HepG2 (cell line): ENCODE measurements around the gene KIF2C. TPM values are rescaled to one million over a fixed set of nuclear protein-coding genes. Genes with fewer than 3 reads are reported as not detected.

Source experiments
- FOXP1 ChIP-seq, 2 experiments: fragments of 450-650 bp in 1 of 2; IDR thresholded peaks; 2 replicates each; pipeline ENCODE4 v1.6.1; 2017 to 2018; ENCODE audit warnings: antibody characterized with exemption in 1 of 2
- IRF2 ChIP-seq: IDR thresholded peaks from 2 replicates; pipeline ENCODE4 v1.6.1; 2018; ENCODE audit warnings: missing genetic modification reagents, missing compliant biosample characterization
- NRL ChIP-seq: sonication (generic); formaldehyde crosslinking; IDR thresholded peaks from 2 replicates; pipeline ENCODE4 v1.5.0; 2020; ENCODE audit warnings: missing genetic modification reagents, mild to moderate bottlenecking, moderate library complexity, borderline replicate concordance
- PHF20 ChIP-seq: sonication (generic); formaldehyde crosslinking; IDR thresholded peaks from 2 replicates; pipeline ENCODE4 v1.5.0; 2020; ENCODE audit warnings: mild to moderate bottlenecking, missing genetic modification reagents
- SAFB2 ChIP-seq: sonication (generic); formaldehyde crosslinking; IDR thresholded peaks from 2 replicates; pipeline ENCODE4 v1.5.1; 2020; ENCODE audit warnings: missing genetic modification reagents, low read depth, mild to moderate bottlenecking, borderline replicate concordance
- TARDBP ChIP-seq: sonication (generic); formaldehyde crosslinking; IDR thresholded peaks from 2 replicates; pipeline ENCODE4 v1.8.0; 2022; ENCODE audit warnings: mild to moderate bottlenecking, missing genetic modification reagents
- TBL1XR1 ChIP-seq: fragments of 150-350 bp; IDR thresholded peaks from 2 replicates; pipeline ENCODE4 v1.6.1; 2014; ENCODE audit warnings: borderline replicate concordance, low read length; ENCODE audit not compliant: partially characterized antibody
- ZBTB21 ChIP-seq: sonication (generic); formaldehyde crosslinking; IDR thresholded peaks from 2 replicates; pipeline ENCODE4 v1.4.0; 2020; ENCODE audit warnings: missing genetic modification reagents
- ZKSCAN8 ChIP-seq: IDR thresholded peaks from 2 replicates; pipeline ENCODE4 v1.6.1; 2016; ENCODE audit warnings: borderline replicate concordance, missing genetic modification reagents, missing compliant biosample characterization
- ZNF234 ChIP-seq: sonication (generic); formaldehyde crosslinking; conservative IDR thresholded peaks from 2 replicates; pipeline ENCODE4 v1.5.1; 2020; ENCODE audit warnings: mild to moderate bottlenecking, missing genetic modification reagents
- ZNF619 ChIP-seq: sonication (generic); formaldehyde crosslinking; IDR thresholded peaks from 2 replicates; pipeline ENCODE4 v1.4.0; 2020; ENCODE audit warnings: mild to moderate bottlenecking, missing genetic modification reagents
- ZNF776 ChIP-seq: sonication (generic); formaldehyde crosslinking; IDR thresholded peaks from 2 replicates; pipeline ENCODE4 v1.4.0; 2020; ENCODE audit warnings: mild to moderate bottlenecking, missing genetic modification reagents
- polyA plus RNA-seq, 8 experiments: library from polyadenylated mRNA; depleted of rRNA in 3 of 8; stranded (reverse) in 7 of 8; unstranded in 1 of 8; fragments of >200 nt; fragmentation: Illumina TruSeq in 4 of 8; extraction: Trizol in 4 of 8; gene quantifications; 2 replicates each; pipeline versions ENCODE4 v1.2.1 to v1.2.3, GENCODE V29; 2011 to 2016; ENCODE audit warnings: low read depth in 4 of 8, missing spikeins in 1 of 8, mixed read lengths in 1 of 8; ENCODE audit not compliant: insufficient read depth in 1 of 8
- total RNA-seq, 5 experiments: library from RNA; depleted of rRNA; stranded (reverse); fragments of >200 nt; fragmentation: Illumina TruSeq; extraction: Trizol; gene quantifications; 2 replicates each; pipeline ENCODE4 v1.2.3, GENCODE V29; 2016; ENCODE audit warnings: low read depth in 1 of 5
- TF ChIP-seq, protein P1 (sequence below): IDR thresholded peaks from 2 replicates; pipeline ENCODE4 v1.6.1; 2016; ENCODE audit warnings: mild to moderate bottlenecking, missing biosample characterization, missing genetic modification reagents
- TF ChIP-seq, protein P2 (sequence below): IDR thresholded peaks from 2 replicates; pipeline ENCODE4 v1.6.1; 2016
- TF ChIP-seq, protein P3 (sequence below): sonication (generic); formaldehyde crosslinking; IDR thresholded peaks from 2 replicates; pipeline ENCODE4 v1.5.0; 2020; ENCODE audit warnings: missing genetic modification reagents, mild to moderate bottlenecking, borderline replicate concordance
- TF ChIP-seq, protein P4 (sequence below): sonication (generic); formaldehyde crosslinking; IDR thresholded peaks from 2 replicates; pipeline ENCODE4 v1.4.0; 2020; ENCODE audit warnings: mild to moderate bottlenecking, missing genetic modification reagents
- TF ChIP-seq, protein P5 (sequence below): sonication (generic); formaldehyde crosslinking; IDR thresholded peaks from 2 replicates; pipeline ENCODE4 v1.5.1; 2020; ENCODE audit warnings: mild to moderate bottlenecking, missing genetic modification reagents
- TF ChIP-seq, protein P6 (sequence below): sonication (generic); formaldehyde crosslinking; IDR thresholded peaks from 2 replicates; pipeline ENCODE4 v1.4.0; 2020; ENCODE audit warnings: missing genetic modification reagents
- TF ChIP-seq, protein P7 (sequence below): sonication (generic); formaldehyde crosslinking; IDR thresholded peaks from 2 replicates; pipeline ENCODE4 v1.5.0; 2020; ENCODE audit warnings: missing genetic modification reagents

The KIF2C gene
- total and polyA plus RNA-seq, 2 of the 13 experiments (the other 11 are each of a cell fraction or from before 2014, with no cell fraction given) = 29.7 to 53.7 TPM

DNA sequence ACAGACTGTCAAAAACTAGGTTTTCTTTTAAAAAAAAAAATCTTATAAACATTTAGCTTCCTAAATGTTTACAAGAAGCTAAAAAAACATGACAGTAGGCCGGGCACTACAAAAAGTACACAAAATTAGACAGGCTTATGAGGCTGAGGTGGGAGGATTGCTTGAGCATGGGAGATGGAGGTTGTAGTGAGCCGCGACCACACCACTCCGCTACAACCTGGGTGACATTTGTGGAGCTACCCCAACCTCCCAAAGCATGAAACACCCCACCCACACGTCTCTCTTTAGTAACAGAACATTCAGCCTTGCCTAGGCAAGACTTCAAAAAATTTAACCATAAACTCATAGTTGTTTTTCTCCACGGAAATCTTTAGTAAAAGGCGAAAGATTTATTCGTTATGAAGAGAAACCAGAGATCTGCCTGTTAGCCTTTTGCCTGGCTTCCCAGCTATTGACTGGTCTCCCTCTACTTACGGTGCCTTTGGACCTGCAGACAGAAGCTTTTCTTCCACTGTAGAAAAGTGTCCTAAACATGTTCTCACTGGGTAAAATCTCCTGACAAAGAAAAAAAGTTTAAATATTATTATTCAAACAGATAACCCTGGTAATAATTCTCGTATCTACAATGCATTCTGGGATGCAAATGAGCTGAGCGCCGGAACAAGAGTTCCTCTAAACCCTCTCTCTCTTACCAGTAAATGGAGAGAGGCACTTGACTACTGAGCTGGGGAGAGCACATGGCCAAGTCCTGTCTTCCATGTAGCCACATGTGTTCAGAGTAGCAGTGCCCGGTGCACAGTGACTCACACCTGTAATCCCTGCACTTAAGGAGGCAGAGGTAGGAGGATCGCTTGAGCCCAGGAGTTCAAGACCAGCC lies 17.9 kb upstream of the KIF2C start (continued):
- TF ChIP-seq TBL1XR1 (peak; percentile 76), NRL (no peak), FOXP1 (IDR thresholded peaks at IDR 0.05) (no peak), FOXP1 (CRISPR knock-in tag; IDR thresholded peaks at IDR 0.05) (peak; percentile 21; the same call in 1 of the 2 replicates), ZNF234 (no peak), ZNF619 (CRISPR knock-in tag) (peak; percentile 62; the same call in 1 of the 2 replicates), SAFB2 (peak; percentile 59; the same call in 1 of the 2 replicates), PHF20 (CRISPR knock-in tag) (no peak), TARDBP (CRISPR knock-in tag) (no peak), ZKSCAN8 (CRISPR knock-in tag) (peak; percentile 77; the same call in 1 of the 2 replicates), IRF2 (peak; percentile 75), ZBTB21 (CRISPR knock-in tag) (peak; percentile 33; the same call in 1 of the 2 replicates), ZNF776 (no peak)
- TF ChIP-seq, protein P1, sequence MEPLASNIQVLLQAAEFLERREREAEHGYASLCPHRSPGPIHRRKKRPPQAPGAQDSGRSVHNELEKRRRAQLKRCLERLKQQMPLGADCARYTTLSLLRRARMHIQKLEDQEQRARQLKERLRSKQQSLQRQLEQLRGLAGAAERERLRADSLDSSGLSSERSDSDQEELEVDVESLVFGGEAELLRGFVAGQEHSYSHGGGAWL (CRISPR knock-in tag) = no peak
- TF ChIP-seq, protein P2, sequence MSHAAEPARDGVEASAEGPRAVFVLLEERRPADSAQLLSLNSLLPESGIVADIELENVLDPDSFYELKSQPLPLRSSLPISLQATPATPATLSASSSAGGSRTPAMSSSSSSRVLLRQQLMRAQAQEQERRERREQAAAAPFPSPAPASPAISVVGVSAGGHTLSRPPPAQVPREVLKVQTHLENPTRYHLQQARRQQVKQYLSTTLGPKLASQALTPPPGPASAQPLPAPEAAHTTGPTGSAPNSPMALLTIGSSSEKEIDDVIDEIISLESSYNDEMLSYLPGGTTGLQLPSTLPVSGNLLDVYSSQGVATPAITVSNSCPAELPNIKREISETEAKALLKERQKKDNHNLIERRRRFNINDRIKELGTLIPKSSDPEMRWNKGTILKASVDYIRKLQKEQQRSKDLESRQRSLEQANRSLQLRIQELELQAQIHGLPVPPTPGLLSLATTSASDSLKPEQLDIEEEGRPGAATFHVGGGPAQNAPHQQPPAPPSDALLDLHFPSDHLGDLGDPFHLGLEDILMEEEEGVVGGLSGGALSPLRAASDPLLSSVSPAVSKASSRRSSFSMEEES = peak; percentile 29; the same call in 1 of the 2 replicates
- TF ChIP-seq, protein P3, sequence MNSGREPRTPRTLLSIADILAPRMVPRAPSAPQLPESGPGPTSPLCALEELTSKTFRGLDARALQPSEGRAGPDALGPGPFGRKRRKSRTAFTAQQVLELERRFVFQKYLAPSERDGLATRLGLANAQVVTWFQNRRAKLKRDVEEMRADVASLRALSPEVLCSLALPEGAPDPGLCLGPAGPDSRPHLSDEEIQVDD (CRISPR knock-in tag) = no peak
- TF ChIP-seq, protein P4, sequence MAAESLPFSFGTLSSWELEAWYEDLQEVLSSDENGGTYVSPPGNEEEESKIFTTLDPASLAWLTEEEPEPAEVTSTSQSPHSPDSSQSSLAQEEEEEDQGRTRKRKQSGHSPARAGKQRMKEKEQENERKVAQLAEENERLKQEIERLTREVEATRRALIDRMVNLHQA (CRISPR knock-in tag) = no peak
- TF ChIP-seq, protein P5, sequence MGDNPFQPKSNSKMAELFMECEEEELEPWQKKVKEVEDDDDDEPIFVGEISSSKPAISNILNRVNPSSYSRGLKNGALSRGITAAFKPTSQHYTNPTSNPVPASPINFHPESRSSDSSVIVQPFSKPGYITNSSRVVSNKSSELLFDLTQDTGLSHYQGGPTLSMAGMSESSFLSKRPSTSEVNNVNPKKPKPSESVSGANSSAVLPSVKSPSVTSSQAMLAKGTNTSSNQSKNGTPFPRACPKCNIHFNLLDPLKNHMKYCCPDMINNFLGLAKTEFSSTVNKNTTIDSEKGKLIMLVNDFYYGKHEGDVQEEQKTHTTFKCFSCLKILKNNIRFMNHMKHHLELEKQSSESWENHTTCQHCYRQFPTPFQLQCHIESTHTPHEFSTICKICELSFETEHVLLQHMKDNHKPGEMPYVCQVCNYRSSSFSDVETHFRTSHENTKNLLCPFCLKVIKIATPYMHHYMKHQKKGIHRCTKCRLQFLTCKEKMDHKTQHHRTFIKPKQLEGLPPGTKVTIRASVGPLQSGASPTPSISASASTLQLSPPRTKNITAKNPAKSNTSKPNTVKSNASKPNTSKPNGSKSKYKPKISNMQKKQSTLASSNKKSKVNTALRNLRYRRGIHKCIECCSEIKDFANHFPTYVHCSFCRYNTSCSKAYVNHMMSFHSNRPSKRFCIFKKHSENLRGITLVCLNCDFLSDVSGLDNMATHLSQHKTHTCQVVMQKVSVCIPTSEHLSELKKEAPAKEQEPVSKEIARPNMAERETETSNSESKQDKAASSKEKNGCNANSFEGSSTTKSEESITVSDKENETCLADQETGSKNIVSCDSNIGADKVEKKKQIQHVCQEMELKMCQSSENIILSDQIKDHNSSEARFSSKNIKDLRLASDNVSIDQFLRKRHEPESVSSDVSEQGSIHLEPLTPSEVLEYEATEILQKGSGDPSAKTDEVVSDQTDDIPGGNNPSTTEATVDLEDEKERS (CRISPR knock-in tag) = peak; percentile 82
- TF ChIP-seq, protein P6, sequence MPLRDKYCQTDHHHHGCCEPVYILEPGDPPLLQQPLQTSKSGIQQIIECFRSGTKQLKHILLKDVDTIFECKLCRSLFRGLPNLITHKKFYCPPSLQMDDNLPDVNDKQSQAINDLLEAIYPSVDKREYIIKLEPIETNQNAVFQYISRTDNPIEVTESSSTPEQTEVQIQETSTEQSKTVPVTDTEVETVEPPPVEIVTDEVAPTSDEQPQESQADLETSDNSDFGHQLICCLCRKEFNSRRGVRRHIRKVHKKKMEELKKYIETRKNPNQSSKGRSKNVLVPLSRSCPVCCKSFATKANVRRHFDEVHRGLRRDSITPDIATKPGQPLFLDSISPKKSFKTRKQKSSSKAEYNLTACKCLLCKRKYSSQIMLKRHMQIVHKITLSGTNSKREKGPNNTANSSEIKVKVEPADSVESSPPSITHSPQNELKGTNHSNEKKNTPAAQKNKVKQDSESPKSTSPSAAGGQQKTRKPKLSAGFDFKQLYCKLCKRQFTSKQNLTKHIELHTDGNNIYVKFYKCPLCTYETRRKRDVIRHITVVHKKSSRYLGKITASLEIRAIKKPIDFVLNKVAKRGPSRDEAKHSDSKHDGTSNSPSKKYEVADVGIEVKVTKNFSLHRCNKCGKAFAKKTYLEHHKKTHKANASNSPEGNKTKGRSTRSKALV = 0 out of 2 replicates have a peak, but pooled peaks have one; percentile 34
- TF ChIP-seq, protein P7, sequence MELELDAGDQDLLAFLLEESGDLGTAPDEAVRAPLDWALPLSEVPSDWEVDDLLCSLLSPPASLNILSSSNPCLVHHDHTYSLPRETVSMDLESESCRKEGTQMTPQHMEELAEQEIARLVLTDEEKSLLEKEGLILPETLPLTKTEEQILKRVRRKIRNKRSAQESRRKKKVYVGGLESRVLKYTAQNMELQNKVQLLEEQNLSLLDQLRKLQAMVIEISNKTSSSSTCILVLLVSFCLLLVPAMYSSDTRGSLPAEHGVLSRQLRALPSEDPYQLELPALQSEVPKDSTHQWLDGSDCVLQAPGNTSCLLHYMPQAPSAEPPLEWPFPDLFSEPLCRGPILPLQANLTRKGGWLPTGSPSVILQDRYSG = no peak
